Testis (tissue), 3 donors: ENCODE measurements around the gene GRIK4. TPM values are rescaled to one million over a fixed set of nuclear protein-coding genes. Genes with fewer than 3 reads are reported as not detected.

Experiments
- DNase-seq: peaks from one replicate; pipeline ENCODE4 v3.0.0-alpha.2; 2019
- H3K27ac ChIP-seq, 2 donors: fragments of 200-600 bp; sonication (generic); one replicate each; pipeline ENCODE4 v1.5.1; 2019
- H3K27me3 ChIP-seq: fragments of 200-600 bp; sonication (generic); one replicate; pipeline ENCODE4 v1.5.1; 2019
- H3K36me3 ChIP-seq: fragments of 200-600 bp; sonication (generic); one replicate; pipeline ENCODE4 v1.5.1; 2017; ENCODE audit warnings: low read depth; ENCODE audit errors: missing control alignments
- H3K4me1 ChIP-seq: fragments of 200-600 bp; sonication (generic); one replicate; pipeline ENCODE4 v1.5.1; 2019
- H3K4me3 ChIP-seq, 2 donors: fragments of 200-600 bp; sonication (generic); one replicate each; pipeline ENCODE4 v1.5.1; 2017 to 2019
- H3K9me3 ChIP-seq: fragments of 200-600 bp; sonication (generic); one replicate; pipeline ENCODE4 v1.5.1; 2017
- POLR2A ChIP-seq: fragments of 450-650 bp; IDR thresholded peaks from one replicate; pipeline ENCODE4 v1.6.1; 2017; ENCODE audit warnings: antibody characterized with exemption, mild to moderate bottlenecking, moderate library complexity
- WGBS, 2 donors: methylation state at CpG; one replicate each; pipeline ENCODE4 v1.1.5; 2018; 5-methylcytosine and 5-hydroxymethylcytosine counted together
- intact Hi-C: fragments of 100-400 bp; cut with DNase I; formaldehyde crosslinking; loops from one replicate; pipeline ENCODE4 v1.15.1; 2023; ENCODE audit warnings: low total_unique reads
- polyA plus RNA-seq: library from polyadenylated mRNA; stranded (reverse); fragments of 350-450 nt; fragmentation: Illumina TruSeq; extraction: RNeasy Lipid Tissue Mini Kit (QIAGEN cat#74804); gene quantifications from one replicate; pipeline ENCODE4 v1.2.3, GENCODE V29; 2014; ENCODE audit warnings: low read depth, low replicate concordance; ENCODE audit not compliant: insufficient read depth
- total RNA-seq, 2 donors: library from RNA; depleted of rRNA; stranded (reverse); fragments of >200 nt; gene quantifications; one replicate each; pipeline ENCODE4 v1.2.3, GENCODE V29; 2016
- TF ChIP-seq, protein P1 (sequence below), 3 experiments: fragments of 450-650 bp in 2 of 3; fragments of 200-600 bp in 1 of 3; sonication (generic) in 1 of 3; IDR thresholded peaks; one replicate each; pipeline ENCODE4 v1.5.1; 2016 to 2019; ENCODE audit warnings: antibody characterized with exemption in 3 of 3, mild to moderate bottlenecking in 2 of 3, moderate library complexity in 1 of 3

GRIK4 gene
- total and polyA plus RNA-seq, 3 donors from 2014 or later: 2.6 to 3.0 (median 2.6) TPM

- Histone ChIP-seq H3K27me3 (no peaks in the 10 kb centered on the region), H3K4me3 (no peak overlapping the region), H3K36me3 (no peaks in the 10 kb centered on the region), H3K9me3 (no peaks in the 10 kb centered on the region), H3K27ac (no peak overlapping the region), H3K4me1 (peaks cover 4% of the 10 kb centered on the region)
- DNase-seq: no peak
- intact Hi-C loops: loop anchor here (10.0 kb wide), 1 partner anchor 158 kb away; no protein-coding TSS in a partner anchor
- TF ChIP-seq, protein P1, sequence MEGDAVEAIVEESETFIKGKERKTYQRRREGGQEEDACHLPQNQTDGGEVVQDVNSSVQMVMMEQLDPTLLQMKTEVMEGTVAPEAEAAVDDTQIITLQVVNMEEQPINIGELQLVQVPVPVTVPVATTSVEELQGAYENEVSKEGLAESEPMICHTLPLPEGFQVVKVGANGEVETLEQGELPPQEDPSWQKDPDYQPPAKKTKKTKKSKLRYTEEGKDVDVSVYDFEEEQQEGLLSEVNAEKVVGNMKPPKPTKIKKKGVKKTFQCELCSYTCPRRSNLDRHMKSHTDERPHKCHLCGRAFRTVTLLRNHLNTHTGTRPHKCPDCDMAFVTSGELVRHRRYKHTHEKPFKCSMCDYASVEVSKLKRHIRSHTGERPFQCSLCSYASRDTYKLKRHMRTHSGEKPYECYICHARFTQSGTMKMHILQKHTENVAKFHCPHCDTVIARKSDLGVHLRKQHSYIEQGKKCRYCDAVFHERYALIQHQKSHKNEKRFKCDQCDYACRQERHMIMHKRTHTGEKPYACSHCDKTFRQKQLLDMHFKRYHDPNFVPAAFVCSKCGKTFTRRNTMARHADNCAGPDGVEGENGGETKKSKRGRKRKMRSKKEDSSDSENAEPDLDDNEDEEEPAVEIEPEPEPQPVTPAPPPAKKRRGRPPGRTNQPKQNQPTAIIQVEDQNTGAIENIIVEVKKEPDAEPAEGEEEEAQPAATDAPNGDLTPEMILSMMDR (IDR thresholded peaks at IDR 0.05): no peak
- TF ChIP-seq POLR2A: no peak
- 92 to 94% methylated on average over 15 to 16 of the region's 16 CpGs for WGBS, 2 donors
Measured at GRCh38 chr11:120956710-120957495, 445.4 kb downstream of the GRIK4 start.

GRCh38 chr11:120958185-120958584, 446.6 kb downstream of the GRIK4 start:
- TF ChIP-seq POLR2A: no peak
- TF ChIP-seq, protein P1 (IDR thresholded peaks at IDR 0.05): no peak
- H3K4me1 ChIP-seq: no peaks in the 10 kb centered on the region
- H3K27me3 ChIP-seq: no peaks in the 10 kb centered on the region
- no peak overlapping the region for H3K4me3 ChIP-seq
- no peak for DNase-seq
- no peaks in the 10 kb centered on the region for H3K36me3 ChIP-seq
- intact Hi-C loops: loop anchor here (10.0 kb wide), 1 partner anchor 157 kb away; no protein-coding TSS in a partner anchor
- H3K27ac ChIP-seq: no peak overlapping the region
- H3K9me3 ChIP-seq: no peaks in the 10 kb centered on the region
- WGBS, 2 donors: 76 to 87% methylated on average over 13 to 14 of the region's 14 CpGs

DNA sequence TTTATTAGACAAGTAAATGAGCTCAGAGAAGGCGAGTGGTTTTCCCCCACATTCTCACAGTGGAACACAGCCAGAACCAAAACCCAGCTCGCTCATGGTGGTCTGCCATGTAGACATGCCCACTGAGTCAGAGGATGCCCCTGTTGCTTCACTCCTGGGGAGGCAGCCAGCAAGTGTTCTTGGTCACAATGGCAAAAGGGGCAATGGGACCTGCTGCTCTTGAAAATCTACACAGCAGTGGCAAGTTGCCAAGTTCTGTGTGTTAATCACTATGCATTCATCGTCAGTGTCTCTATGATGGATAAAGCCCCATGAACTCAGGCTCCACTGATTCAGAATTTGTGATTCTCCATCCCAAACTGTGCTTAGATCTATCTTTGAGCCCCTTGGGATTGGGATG, 447.6 kb downstream of the GRIK4 start:
- H3K9me3 ChIP-seq: no peaks in the 10 kb centered on the region
- no peaks in the 10 kb centered on the region for H3K4me1 ChIP-seq
- no peak overlapping the region for H3K4me3 ChIP-seq
- WGBS, 2 donors: 88 to 90% methylated on average over 3 of the region's 3 CpGs
- TF ChIP-seq POLR2A: no peak
- TF ChIP-seq, protein P1 (IDR thresholded peaks at IDR 0.05): no peak
- intact Hi-C loops: loop anchor here (10.0 kb wide), 1 partner anchor 156 kb away; no protein-coding TSS in a partner anchor
- no peaks in the 10 kb centered on the region for H3K36me3 ChIP-seq
- no peaks in the 10 kb centered on the region for H3K27me3 ChIP-seq
- no peak for DNase-seq
- H3K27ac ChIP-seq: no peak overlapping the region

GRCh38 chr11:120964857-120965256, 453.3 kb downstream of the GRIK4 start:
- 92 to 95% methylated on average over 1 of the region's 1 CpG for WGBS, 2 donors
- Histone ChIP-seq H3K27ac (no peak overlapping the region), H3K4me1 (no peaks in the 10 kb centered on the region), H3K36me3 (no peaks in the 10 kb centered on the region), H3K9me3 (no peaks in the 10 kb centered on the region), H3K4me3 (no peak overlapping the region), H3K27me3 (no peaks in the 10 kb centered on the region)
- no peak for DNase-seq
- intact Hi-C loops: no loop called here
- TF ChIP-seq POLR2A: no peak
- TF ChIP-seq, protein P1 (IDR thresholded peaks at IDR 0.05): no peak
